ENCODE measurements around the gene RINT1.
A peak's percentile ranks its signal among the peaks of the same experiment; 100 is the strongest.

The RINT1 gene

GRCh38 chr7:105578496-105578895 is 46.5 kb downstream of the RINT1 start:
- no peak for TF ChIP-seq ZFX (IDR thresholded peaks at IDR 0.05)
- TF ChIP-seq, protein P1, sequence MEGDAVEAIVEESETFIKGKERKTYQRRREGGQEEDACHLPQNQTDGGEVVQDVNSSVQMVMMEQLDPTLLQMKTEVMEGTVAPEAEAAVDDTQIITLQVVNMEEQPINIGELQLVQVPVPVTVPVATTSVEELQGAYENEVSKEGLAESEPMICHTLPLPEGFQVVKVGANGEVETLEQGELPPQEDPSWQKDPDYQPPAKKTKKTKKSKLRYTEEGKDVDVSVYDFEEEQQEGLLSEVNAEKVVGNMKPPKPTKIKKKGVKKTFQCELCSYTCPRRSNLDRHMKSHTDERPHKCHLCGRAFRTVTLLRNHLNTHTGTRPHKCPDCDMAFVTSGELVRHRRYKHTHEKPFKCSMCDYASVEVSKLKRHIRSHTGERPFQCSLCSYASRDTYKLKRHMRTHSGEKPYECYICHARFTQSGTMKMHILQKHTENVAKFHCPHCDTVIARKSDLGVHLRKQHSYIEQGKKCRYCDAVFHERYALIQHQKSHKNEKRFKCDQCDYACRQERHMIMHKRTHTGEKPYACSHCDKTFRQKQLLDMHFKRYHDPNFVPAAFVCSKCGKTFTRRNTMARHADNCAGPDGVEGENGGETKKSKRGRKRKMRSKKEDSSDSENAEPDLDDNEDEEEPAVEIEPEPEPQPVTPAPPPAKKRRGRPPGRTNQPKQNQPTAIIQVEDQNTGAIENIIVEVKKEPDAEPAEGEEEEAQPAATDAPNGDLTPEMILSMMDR (conservative IDR thresholded peaks at IDR 0.05), result no peak
- H3K27ac ChIP-seq, result no peak overlapping the region

DNA sequence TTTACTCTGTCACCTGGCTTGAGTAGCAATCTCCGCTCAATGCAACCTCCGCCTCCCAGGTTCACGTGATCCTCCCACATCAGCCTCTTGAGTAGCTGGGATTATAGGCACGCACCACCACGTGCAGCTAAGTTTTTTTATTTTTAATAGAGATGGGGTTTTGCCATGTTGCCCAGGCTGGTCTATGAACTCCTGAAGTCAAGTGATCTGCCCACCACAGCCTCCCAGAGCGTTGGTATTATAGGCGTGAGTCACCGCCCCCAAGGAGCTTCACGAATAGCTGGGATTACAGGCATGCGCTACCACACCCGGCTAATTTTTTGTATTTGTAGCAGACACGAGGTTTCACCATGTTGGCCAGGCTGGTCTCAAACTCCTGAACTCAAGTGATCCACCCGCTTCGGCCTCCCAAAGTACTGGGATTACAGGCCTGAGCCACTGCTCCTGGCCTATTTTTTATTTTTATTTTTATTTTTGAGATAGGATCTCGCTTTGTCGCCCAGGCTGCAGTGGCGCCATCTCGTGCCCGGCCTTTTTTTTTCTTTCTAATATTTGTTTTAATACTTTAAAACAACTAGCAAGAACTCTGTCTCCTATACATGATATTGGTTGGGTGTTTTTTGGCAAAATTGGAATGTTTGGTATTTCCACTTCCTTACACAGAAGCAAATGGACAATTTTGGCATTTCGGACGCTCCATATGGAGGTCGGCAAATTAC is 48.2 kb downstream of the RINT1 start:
- no peak overlapping the region for H3K27ac ChIP-seq
- TF ChIP-seq, protein P1 (conservative IDR thresholded peaks at IDR 0.05), result peak; percentile 73
- TF ChIP-seq ZFX (IDR thresholded peaks at IDR 0.05), result no peak

GRCh38 chr7:105581066-105581811 is 49.2 kb downstream of the RINT1 start, which contains the start of gene EFCAB10:
Gene EFCAB10, minus strand, starts transcription at chr7:105581493. Its CDS starts 30 bp downstream, at chr7:105581463.
- H3K27ac ChIP-seq, result no peak within 1 kb of the TSS
- TF ChIP-seq, protein P1 (conservative IDR thresholded peaks at IDR 0.05), result no peak
- no peak for TF ChIP-seq ZFX (IDR thresholded peaks at IDR 0.05)

DNA sequence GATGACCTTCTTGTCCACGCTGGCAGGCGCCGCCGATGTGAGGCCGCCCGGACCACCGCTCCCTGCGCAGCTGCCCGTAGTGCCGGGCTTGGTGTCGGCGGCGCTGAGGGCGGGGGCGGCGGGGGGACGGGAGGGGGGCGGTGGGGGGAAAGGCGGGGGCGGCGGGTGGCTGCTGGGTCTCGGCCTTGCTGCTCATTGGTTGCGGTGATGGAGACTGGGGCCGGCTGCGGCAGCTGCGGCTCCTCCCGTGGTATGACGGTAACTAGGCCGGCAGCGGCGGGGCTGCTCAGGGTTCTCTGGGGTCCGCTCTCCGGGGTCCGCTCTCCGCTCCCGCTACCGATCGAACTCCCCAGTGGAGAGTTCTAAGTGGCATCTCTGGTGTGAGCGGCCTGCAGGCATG is 51.1 kb downstream of the RINT1 start:
- H3K27ac ChIP-seq, result no peak overlapping the region
- TF ChIP-seq, protein P1 (conservative IDR thresholded peaks at IDR 0.05), result no peak
- no peak for TF ChIP-seq ZFX (IDR thresholded peaks at IDR 0.05)

DNA sequence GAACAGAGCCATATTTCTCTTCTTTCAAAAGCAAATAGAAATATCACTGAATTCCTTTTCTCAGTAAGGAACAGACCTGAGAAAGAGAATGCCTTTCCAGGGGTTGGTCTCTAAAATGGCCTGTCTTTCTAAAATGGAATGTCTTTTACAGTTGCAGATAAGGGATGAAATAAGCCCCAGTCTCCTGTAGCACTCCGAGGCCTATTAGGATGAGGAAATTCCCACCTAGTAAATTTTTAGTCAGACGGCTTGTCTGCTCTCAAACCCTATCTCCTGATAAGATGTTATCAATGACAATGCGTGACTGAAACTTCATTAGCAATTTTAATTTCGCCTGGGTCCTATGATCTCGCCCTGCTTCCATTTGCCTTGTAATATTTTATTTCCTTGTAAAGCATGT is 52.2 kb downstream of the RINT1 start:
- no peak overlapping the region for H3K27ac ChIP-seq

GRCh38 chr7:105585850-105586500 is 54.0 kb downstream of the RINT1 start:
- TF ChIP-seq, protein P1 (conservative IDR thresholded peaks at IDR 0.05), result no peak
- TF ChIP-seq ZFX (IDR thresholded peaks at IDR 0.05), result no peak
- H3K27ac ChIP-seq, result no peak overlapping the region

More for the DNA sequence above, 52.2 kb downstream of the RINT1 start:
- TF ChIP-seq, protein P1 (conservative IDR thresholded peaks at IDR 0.05), result no peak
- no peak for TF ChIP-seq ZFX (IDR thresholded peaks at IDR 0.05)

Measured in C4-2B (cell line).